ENCODE results near the gene SMURF1. TPM values are rescaled to one million over a fixed set of nuclear protein-coding genes. Genes with fewer than 3 reads are reported as not detected.

SMURF1 gene
- total and polyA plus RNA-seq, 2 of the 8 experiments (the other 6 are each of a cell fraction or from before 2014, with no cell fraction given) = 9.6 to 24.5 TPM

DNA sequence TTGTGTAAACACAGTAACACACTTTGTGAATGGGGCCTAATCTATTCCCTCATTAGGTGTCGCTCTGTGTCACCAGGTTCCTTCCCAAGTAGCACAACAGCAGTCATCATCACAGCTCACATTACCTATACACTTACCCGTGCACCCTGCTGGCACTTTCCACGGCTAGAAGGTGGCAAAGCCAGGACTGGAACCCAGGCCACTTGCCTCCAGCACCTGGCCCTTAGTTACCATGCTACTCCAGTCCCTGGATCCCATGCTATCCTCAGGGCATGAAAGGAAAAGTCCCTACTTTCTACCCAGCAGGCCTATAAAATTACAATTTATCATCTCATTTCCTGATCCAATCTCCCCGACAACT, 18.4 kb downstream of the SMURF1 start:
- Histone ChIP-seq H2AFZ (ENCODE audit: low read length) (no peak overlapping the region), H3K14ac (ENCODE audit: insufficient read length) (no peak overlapping the region), H2BK12ac (ENCODE audit: low read depth, low read length) (no peak overlapping the region), H3K23me2 (ENCODE audit: low read depth, low read length) (no peaks in the 10 kb centered on the region), H4K8ac (ENCODE audit: extremely low read depth, insufficient read depth, low read length) (no peak overlapping the region), H2AK5ac (ENCODE audit: low read depth, low read length) (no peak overlapping the region), H3K56ac (replicated peaks; ENCODE audit: insufficient read length, low read depth, low read length) (no peak overlapping the region), H3K4me3 (ENCODE audit: extremely low read depth in 1 of 4, insufficient read depth in 2 of 4, low read depth in 3 of 4, low read length in 4 of 4) (no peak overlapping the region), H3K79me1 (ENCODE audit: low read depth, low read length) (peaks cover 7% of the 10 kb centered on the region), H4K20me1 (replicated peaks in 1 of 2; ENCODE audit: control insufficient read depth in 1 of 2, insufficient read depth in 2 of 2, low read length in 2 of 2) (peaks cover 8 to 15% of the 10 kb centered on the region in 2 experiments), H4K91ac (replicated peaks; ENCODE audit: insufficient read length, low read length) (no peak overlapping the region), H3K36me3 (ENCODE audit: control insufficient read depth in 2 of 4, insufficient read depth in 4 of 4, low read length in 3 of 4) (peaks cover 0 to 2% (median 0%) of the 10 kb centered on the region in 4 experiments; a peak in 1 of 8 replicates), H3K4me2 (ENCODE audit: insufficient read depth in 1 of 2, low read depth in 2 of 2, low read length in 2 of 2) (no peak overlapping the region), H2BK15ac (ENCODE audit: low read length) (0 out of 2 replicates have a peak overlapping the region, but pooled peaks have one; percentile 88), H4K5ac (ENCODE audit: insufficient read length, low read depth, low read length) (no peak overlapping the region), H3K79me2 (ENCODE audit: control insufficient read depth in 1 of 2, insufficient read depth in 2 of 2, low read length in 2 of 2) (peaks cover 3 to 92% of the 10 kb centered on the region in 2 experiments), H3K23ac (ENCODE audit: insufficient read length) (no peak overlapping the region), H3K9me3 (ENCODE audit: insufficient read depth in 2 of 2, low read depth in 1 of 2, low read length in 1 of 2) (no peaks in the 10 kb centered on the region), H2BK5ac (ENCODE audit: low read depth, low read length) (peak overlapping the region; percentile 63), H3K18ac (ENCODE audit: extremely low read depth, low read length) (no peak overlapping the region), H2BK120ac (replicated peaks; ENCODE audit: low read depth, low read length) (no peak overlapping the region), H3K4me1 (replicated peaks in 1 of 4; ENCODE audit: control insufficient read depth in 3 of 4, insufficient read depth in 4 of 4, low read length in 3 of 4) (peaks cover 0 to 2% (median 1%) of the 10 kb centered on the region in 4 experiments; a peak in 2 of 7 replicates), H3K9ac (replicated peaks in 1 of 4; ENCODE audit: extremely low read depth in 1 of 4, low read depth in 3 of 4, low read length in 3 of 4) (no peak overlapping the region), H3K27ac (ENCODE audit: low read depth, low read length) (peak overlapping the region; percentile 0; the same call in 1 of the 2 replicates), H3K4ac (replicated peaks; ENCODE audit: insufficient read length, low read depth, low read length) (no peak overlapping the region), H3K27me3 (replicated peaks in 1 of 4; ENCODE audit: control insufficient read depth in 3 of 4, extremely low read depth in 1 of 4, insufficient read depth in 3 of 4, low read length in 3 of 4) (no peaks in the 10 kb centered on the region), H2BK20ac (ENCODE audit: low read length) (no peak overlapping the region)
- ChIA-PET CTCF (ENCODE audit: partially characterized antibody) (no interaction called here), POLR2A (ENCODE audit: partially characterized antibody) (interaction anchor here (1.0 kb wide), 1 partner anchor 12 kb away, joined by 9 read pairs; no protein-coding TSS in a partner anchor)
- DNase-seq (ENCODE audit: low read depth in 1 of 2, low spot score in 2 of 2) = no peak
- no peak for FAIRE-seq
- TF ChIP-seq ZNF274 (IDR thresholded peaks at IDR 0.05; ENCODE audit: borderline replicate concordance, extremely low read depth, low read length) (no peak), RBBP5 (IDR thresholded peaks at IDR 0.05; ENCODE audit: borderline replicate concordance, low read depth, low read length) (no peak), NRF1 (IDR thresholded peaks at IDR 0.05; ENCODE audit: low read depth, low read length) (no peak), SUZ12 (IDR thresholded peaks at IDR 0.05; ENCODE audit: low read length) (no peak), CEBPB (IDR thresholded peaks at IDR 0.05; ENCODE audit: low read depth, low read length) (no peak), RXRA (IDR thresholded peaks at IDR 0.05; ENCODE audit: insufficient read depth, low read depth, low read length) (no peak), BCL11A (IDR thresholded peaks at IDR 0.05; ENCODE audit: low read depth in 2 of 2, low read length in 2 of 2) (no peak)
- 86% methylated on average over 4 of the region's 4 CpGs; no CpG with 5 or more reads in 1 of the 2 experiments for whole genome bisulfite sequencing, 2 experiments (ENCODE audit: extremely low coverage in 1 of 2, insufficient coverage in 1 of 2, insufficient read length in 1 of 2, insufficient replicate concordance in 2 of 2, low coverage in 1 of 2, low lambda C conversion rate in 2 of 2, missing lambda C conversion rate in 1 of 2)

All from H1 (cell line).